Liver (tissue), 9 donors: ENCODE measurements around the gene BIN1. TPM values are rescaled to one million over a fixed set of nuclear protein-coding genes. Genes with fewer than 3 reads are reported as not detected.

Experiments
- DNase-seq: peaks from one replicate; pipeline ENCODE4 v3.0.0-alpha.2; 2017; ENCODE audit warnings: low spot score
- H3K27ac ChIP-seq, 2 donors: one replicate each; pipeline ENCODE4 v1.7.0; 2013; ENCODE audit warnings: inconsistent platforms in 2 of 2, low read length in 2 of 2, control low read depth in 1 of 2, low read depth in 1 of 2, mild to moderate bottlenecking in 1 of 2
- H3K27me3 ChIP-seq, 4 donors: one replicate each; pipeline versions ENCODE4 v1.6.1 to v1.7.0; 2013; ENCODE audit warnings: low read length in 3 of 4, inconsistent platforms in 1 of 4, mild to moderate bottlenecking in 1 of 4, moderate library complexity in 1 of 4; ENCODE audit not compliant: control insufficient read depth in 4 of 4, insufficient read depth in 4 of 4
- H3K36me3 ChIP-seq, 4 donors: one replicate each; pipeline versions ENCODE4 v1.6.1 to v1.7.0; 2013; ENCODE audit warnings: low read length in 3 of 4, mild to moderate bottlenecking in 3 of 4, low read depth in 1 of 4, moderate library complexity in 1 of 4; ENCODE audit not compliant: control insufficient read depth in 4 of 4, insufficient read depth in 3 of 4
- H3K4me1 ChIP-seq, 4 donors: one replicate each; pipeline versions ENCODE4 v1.6.1 to v1.7.0; 2013; ENCODE audit warnings: low read length in 3 of 4, mild to moderate bottlenecking in 3 of 4, moderate library complexity in 1 of 4; ENCODE audit not compliant: control insufficient read depth in 4 of 4, insufficient read depth in 4 of 4
- H3K4me3 ChIP-seq, 3 donors: one replicate each; pipeline versions ENCODE4 v1.6.1 to v1.7.0; 2013; ENCODE audit warnings: low read length in 3 of 3, control low read depth in 1 of 3, low read depth in 1 of 3, mild to moderate bottlenecking in 1 of 3
- H3K9ac ChIP-seq, 2 donors: one replicate each; pipeline ENCODE4 v1.7.0; 2013; ENCODE audit warnings: low read length in 2 of 2, mild to moderate bottlenecking in 2 of 2, moderate library complexity in 2 of 2, control low read depth in 1 of 2, low read depth in 1 of 2
- H3K9me3 ChIP-seq, 4 donors: one replicate each; pipeline versions ENCODE4 v1.6.1 to v1.7.0; 2013; ENCODE audit warnings: low read length in 3 of 4; ENCODE audit not compliant: control insufficient read depth in 4 of 4
- ATF3 ChIP-seq: IDR thresholded peaks from 2 replicates; pipeline ENCODE4 v1.6.1; 2016; ENCODE audit warnings: antibody characterized with exemption
- EGR1 ChIP-seq, 2 donors: IDR thresholded peaks; 2 replicates each; pipeline ENCODE4 v1.6.1; 2016 to 2018; ENCODE audit warnings: antibody characterized with exemption in 2 of 2, low read depth in 2 of 2
- FOXA1 ChIP-seq: IDR thresholded peaks from 2 replicates; pipeline ENCODE4 v1.6.1; 2016; ENCODE audit warnings: antibody characterized with exemption
- FOXA2 ChIP-seq: IDR thresholded peaks from 2 replicates; pipeline ENCODE4 v1.6.1; 2016; ENCODE audit warnings: antibody characterized with exemption
- GABPA ChIP-seq, 2 donors: IDR thresholded peaks in 1 of 2; conservative IDR thresholded peaks in 1 of 2; 2 replicates each; pipeline ENCODE4 v1.6.1; 2016; ENCODE audit warnings: antibody characterized with exemption in 2 of 2, mild to moderate bottlenecking in 1 of 2, moderate library complexity in 1 of 2
- HNF4A ChIP-seq, 2 donors: conservative IDR thresholded peaks; 2 replicates each; pipeline ENCODE4 v1.6.1; 2016; ENCODE audit warnings: antibody characterized with exemption in 2 of 2, mild to moderate bottlenecking in 2 of 2
- JUND ChIP-seq, 2 donors: IDR thresholded peaks; 2 replicates each; pipeline ENCODE4 v1.6.1; 2016; ENCODE audit warnings: antibody characterized with exemption in 2 of 2
- NR2F2 ChIP-seq: IDR thresholded peaks from 2 replicates; pipeline ENCODE4 v1.6.1; 2016; ENCODE audit warnings: antibody characterized with exemption
- RAD21 ChIP-seq, 2 donors: IDR thresholded peaks; 2 replicates each; pipeline ENCODE4 v1.6.1; 2016; ENCODE audit warnings: antibody characterized with exemption in 2 of 2, mild to moderate bottlenecking in 2 of 2
- RXRA ChIP-seq, 2 donors: IDR thresholded peaks; 2 replicates each; pipeline ENCODE4 v1.6.1; 2017 to 2018; ENCODE audit warnings: antibody characterized with exemption in 2 of 2, mild to moderate bottlenecking in 1 of 2
- SP1 ChIP-seq: IDR thresholded peaks from 2 replicates; pipeline ENCODE4 v1.6.1; 2018; ENCODE audit warnings: antibody characterized with exemption, mild to moderate bottlenecking
- TAF1 ChIP-seq: conservative IDR thresholded peaks from 2 replicates; pipeline ENCODE4 v1.6.1; 2016; ENCODE audit warnings: antibody characterized with exemption, mild to moderate bottlenecking
- YY1 ChIP-seq: IDR thresholded peaks from 2 replicates; pipeline ENCODE4 v1.6.1; 2016; ENCODE audit warnings: antibody characterized with exemption, mild to moderate bottlenecking
- ZBTB33 ChIP-seq: IDR thresholded peaks from 2 replicates; pipeline ENCODE4 v1.6.1; 2016; ENCODE audit warnings: antibody characterized with exemption
- WGBS: extraction: QIAGEN DNeasy Blood & Tissue Kit; methylation state at CpG from one replicate; pipeline ENCODE4 v1.1.7; 2013; 5-methylcytosine and 5-hydroxymethylcytosine counted together
- polyA plus RNA-seq, 2 donors: library from polyadenylated mRNA; stranded (reverse) in 1 of 2; unstranded in 1 of 2; fragments of 200-250 nt in 1 of 2; fragments of >200 nt in 1 of 2; fragmentation: Nextera tagmentation in 1 of 2; extraction: Ambion mirVana in 1 of 2; gene quantifications; one replicate each; pipeline versions ENCODE4 v1.2.1 to v1.2.3, GENCODE V29; 2013 to 2015
- total RNA-seq, 2 donors: library from RNA; depleted of rRNA; stranded (reverse); fragments of >200 nt; gene quantifications; one replicate each; pipeline ENCODE4 v1.2.3, GENCODE V29; 2014
- TF ChIP-seq, protein P1 (sequence below): fragments of 150-350 bp; IDR thresholded peaks from 2 replicates; pipeline ENCODE4 v1.5.1; 2017; ENCODE audit warnings: improper control_type of control experiment, low read depth, low read length; ENCODE audit not compliant: missing input control
- TF ChIP-seq, protein P2 (sequence below): IDR thresholded peaks from 2 replicates; pipeline ENCODE4 v1.6.1; 2016; ENCODE audit warnings: antibody characterized with exemption
- donor health status: healthy.
- donor health status: healthy.
- donor health status: healthy.
- donor health status: healthy.
- donor health status: healthy.

BIN1 gene
- total and polyA plus RNA-seq, 4 donors, result 13.3 to 21.5 (median 15.0) TPM

- no peaks in the 10 kb centered on the region for H3K9me3 ChIP-seq
- H3K27me3 ChIP-seq, result no peaks in the 10 kb centered on the region
- H3K27ac ChIP-seq, result no peak overlapping the region
- no peak for TF ChIP-seq ZBTB33
- TF ChIP-seq RAD21 (IDR thresholded peaks at IDR 0.05), result no peak
- TF ChIP-seq SP1, result no peak
- TF ChIP-seq EGR1 (IDR thresholded peaks at IDR 0.05; ENCODE audit: low read depth in 2 of 2), result no peak
- TF ChIP-seq TAF1, result no peak
- TF ChIP-seq HNF4A (conservative IDR thresholded peaks at IDR 0.05), result no peak
- no peak for TF ChIP-seq ATF3
- no peak for TF ChIP-seq YY1
- TF ChIP-seq JUND (IDR thresholded peaks at IDR 0.05), result no peak
- no peak for TF ChIP-seq NR2F2
- no peak for TF ChIP-seq FOXA1
- no peak for TF ChIP-seq RXRA (IDR thresholded peaks at IDR 0.05)
- TF ChIP-seq, protein P1, sequence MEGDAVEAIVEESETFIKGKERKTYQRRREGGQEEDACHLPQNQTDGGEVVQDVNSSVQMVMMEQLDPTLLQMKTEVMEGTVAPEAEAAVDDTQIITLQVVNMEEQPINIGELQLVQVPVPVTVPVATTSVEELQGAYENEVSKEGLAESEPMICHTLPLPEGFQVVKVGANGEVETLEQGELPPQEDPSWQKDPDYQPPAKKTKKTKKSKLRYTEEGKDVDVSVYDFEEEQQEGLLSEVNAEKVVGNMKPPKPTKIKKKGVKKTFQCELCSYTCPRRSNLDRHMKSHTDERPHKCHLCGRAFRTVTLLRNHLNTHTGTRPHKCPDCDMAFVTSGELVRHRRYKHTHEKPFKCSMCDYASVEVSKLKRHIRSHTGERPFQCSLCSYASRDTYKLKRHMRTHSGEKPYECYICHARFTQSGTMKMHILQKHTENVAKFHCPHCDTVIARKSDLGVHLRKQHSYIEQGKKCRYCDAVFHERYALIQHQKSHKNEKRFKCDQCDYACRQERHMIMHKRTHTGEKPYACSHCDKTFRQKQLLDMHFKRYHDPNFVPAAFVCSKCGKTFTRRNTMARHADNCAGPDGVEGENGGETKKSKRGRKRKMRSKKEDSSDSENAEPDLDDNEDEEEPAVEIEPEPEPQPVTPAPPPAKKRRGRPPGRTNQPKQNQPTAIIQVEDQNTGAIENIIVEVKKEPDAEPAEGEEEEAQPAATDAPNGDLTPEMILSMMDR, result no peak
- no peak for TF ChIP-seq FOXA2
- TF ChIP-seq, protein P2, sequence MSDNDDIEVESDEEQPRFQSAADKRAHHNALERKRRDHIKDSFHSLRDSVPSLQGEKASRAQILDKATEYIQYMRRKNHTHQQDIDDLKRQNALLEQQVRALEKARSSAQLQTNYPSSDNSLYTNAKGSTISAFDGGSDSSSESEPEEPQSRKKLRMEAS, result no peak
- TF ChIP-seq GABPA (IDR thresholded peaks at IDR 0.05 in 1 of 2, conservative IDR thresholded peaks at IDR 0.05 in 1 of 2), result no peak
- WGBS, result 92% methylated on average over 12 of the region's 12 CpGs
- DNase-seq, result no peak
- no peak overlapping the region for H3K4me3 ChIP-seq
- no peak overlapping the region for H3K9ac ChIP-seq
- no peaks in the 10 kb centered on the region for H3K4me1 ChIP-seq
- no peaks in the 10 kb centered on the region for H3K36me3 ChIP-seq
Observed at GRCh38 chr2:127137225-127137624, 30.3 kb upstream of the BIN1 start.

GRCh38 chr2:127134833-127135830 is 28.2 kb upstream of the BIN1 start:
- TF ChIP-seq TAF1, result no peak
- no peak for TF ChIP-seq RAD21 (IDR thresholded peaks at IDR 0.05)
- TF ChIP-seq NR2F2, result no peak
- DNase-seq, result no peak
- Histone ChIP-seq H3K27ac (no peak overlapping the region), H3K4me1 (no peaks in the 10 kb centered on the region), H3K4me3 (no peak overlapping the region), H3K27me3 (no peaks in the 10 kb centered on the region), H3K9me3 (no peaks in the 10 kb centered on the region), H3K9ac (no peak overlapping the region), H3K36me3 (no peaks in the 10 kb centered on the region)
- WGBS, result 81% methylated on average over 15 of the region's 15 CpGs
